H9 (cell line): ENCODE measurements around the gene CMTM7. TPM values are rescaled to one million over a fixed set of nuclear protein-coding genes. Genes with fewer than 3 reads are reported as not detected.

ENCODE experiments used
- DNase-seq: peaks from one replicate; pipeline ENCODE4 v3.0.0-alpha.2; 2017
- H2AFZ ChIP-seq: one replicate; pipeline ENCODE4 v1.6.1; 2013; ENCODE audit warnings: mild to moderate bottlenecking, low read length, control low read depth, moderate library complexity
- H2AK5ac ChIP-seq: 2 replicates; pipeline ENCODE4 v1.6.1; 2013; ENCODE audit warnings: low read length, control low read depth, mixed read lengths; ENCODE audit not compliant: insufficient read length
- H2BK120ac ChIP-seq: one replicate; pipeline ENCODE4 v1.6.1; 2013; ENCODE audit warnings: low read depth, mild to moderate bottlenecking, low read length, control low read depth, inconsistent platforms; ENCODE audit not compliant: poor library complexity, severe bottlenecking
- H2BK12ac ChIP-seq: 2 replicates; pipeline ENCODE4 v1.6.1; 2013; ENCODE audit warnings: low read length, control low read depth, mixed read lengths, low read depth; ENCODE audit not compliant: insufficient read length
- H2BK15ac ChIP-seq: 2 replicates; pipeline ENCODE4 v1.6.1; 2013; ENCODE audit warnings: low read depth, low read length, control low read depth
- H2BK20ac ChIP-seq: one replicate; pipeline ENCODE4 v1.6.1; 2013; ENCODE audit warnings: low read depth, mild to moderate bottlenecking, low read length, control low read depth, inconsistent platforms; ENCODE audit not compliant: poor library complexity, severe bottlenecking
- H2BK5ac ChIP-seq: 2 replicates; pipeline ENCODE4 v1.6.1; 2013; ENCODE audit warnings: low read length, control low read depth, mixed read lengths; ENCODE audit not compliant: insufficient read length
- H3K14ac ChIP-seq: 2 replicates; pipeline ENCODE4 v1.6.1; 2013; ENCODE audit warnings: low read length, control low read depth; ENCODE audit not compliant: insufficient read depth
- H3K18ac ChIP-seq: 2 replicates; pipeline ENCODE4 v1.6.1; 2013; ENCODE audit warnings: low read depth, mild to moderate bottlenecking, mixed read lengths, low read length, control low read depth; ENCODE audit not compliant: insufficient read length
- H3K23ac ChIP-seq: 2 replicates; pipeline ENCODE4 v1.6.1; 2013; ENCODE audit warnings: low read length, control low read depth, mixed read lengths, low read depth; ENCODE audit not compliant: insufficient read length
- H3K23me2 ChIP-seq: 2 replicates; pipeline ENCODE4 v1.6.1; 2013; ENCODE audit warnings: low read depth, mild to moderate bottlenecking, mixed read lengths, low read length, control low read depth; ENCODE audit not compliant: insufficient read length, poor library complexity, severe bottlenecking
- H3K27ac ChIP-seq: 2 replicates; pipeline ENCODE4 v1.5.1; 2013; ENCODE audit warnings: low read length, control low read depth, mixed read lengths, low read depth; ENCODE audit not compliant: insufficient read length
- H3K27me3 ChIP-seq: 2 replicates; pipeline ENCODE4 v1.6.1; 2013; ENCODE audit warnings: low read length, control low read depth, inconsistent platforms; ENCODE audit not compliant: insufficient read depth
- H3K4ac ChIP-seq: 2 replicates; pipeline ENCODE4 v1.6.1; 2013; ENCODE audit warnings: low read depth, mild to moderate bottlenecking, control low read depth, inconsistent platforms, low read length, moderate library complexity
- H3K4me1 ChIP-seq: 2 replicates; pipeline ENCODE4 v1.6.1; 2013; ENCODE audit warnings: low read length, control low read depth, inconsistent platforms; ENCODE audit not compliant: insufficient read depth
- H3K4me2 ChIP-seq: 2 replicates; pipeline ENCODE4 v1.6.1; 2013; ENCODE audit warnings: low read length, control low read depth, mixed read lengths; ENCODE audit not compliant: insufficient read length, insufficient read depth
- H3K56ac ChIP-seq: 2 replicates; pipeline ENCODE4 v1.6.1; 2013; ENCODE audit warnings: low read depth, mild to moderate bottlenecking, mixed read lengths, low read length, control low read depth; ENCODE audit not compliant: insufficient read length
- H3K79me1 ChIP-seq: 2 replicates; pipeline ENCODE4 v1.6.1; 2013; ENCODE audit warnings: low read depth, mild to moderate bottlenecking, moderate library complexity, low read length, control low read depth, inconsistent platforms; ENCODE audit not compliant: insufficient read depth, poor library complexity, severe bottlenecking
- H3K79me2 ChIP-seq: 2 replicates; pipeline ENCODE4 v1.6.1; 2013; ENCODE audit warnings: low read length, control low read depth, inconsistent platforms; ENCODE audit not compliant: insufficient read depth
- H3K9ac ChIP-seq: 2 replicates; pipeline ENCODE4 v1.6.1; 2013; ENCODE audit warnings: low read length, control low read depth, mixed read lengths; ENCODE audit not compliant: insufficient read length; ENCODE audit errors: extremely low read depth
- H3K9me3 ChIP-seq: one replicate; pipeline ENCODE4 v1.6.1; 2013; ENCODE audit warnings: low read depth, low read length, inconsistent platforms; ENCODE audit not compliant: control insufficient read depth
- H3T11ph ChIP-seq: one replicate; pipeline ENCODE4 v1.6.1; 2013; ENCODE audit warnings: mild to moderate bottlenecking, low read length, control low read depth, inconsistent platforms
- H4K20me1 ChIP-seq: one replicate; pipeline ENCODE4 v1.6.1; 2013; ENCODE audit not compliant: control insufficient read depth, insufficient read length, insufficient read depth
- H4K5ac ChIP-seq: 2 replicates; pipeline ENCODE4 v1.6.1; 2013; ENCODE audit warnings: low read depth, mild to moderate bottlenecking, mixed read lengths, low read length, control low read depth; ENCODE audit not compliant: insufficient read length
- H4K8ac ChIP-seq: replicated peaks from 2 replicates; pipeline ENCODE4 v1.6.1; 2013; ENCODE audit warnings: low read length, control low read depth, mixed read lengths, low read depth; ENCODE audit not compliant: insufficient read length
- H4K91ac ChIP-seq: 2 replicates; pipeline ENCODE4 v1.6.1; 2013; ENCODE audit warnings: low read depth, mild to moderate bottlenecking, moderate library complexity, mixed read lengths, low read length, control low read depth; ENCODE audit not compliant: insufficient read length
- H3K27ac Mint-ChIP-seq, 3 experiments: 2 replicates in 2 of 3; 3 replicates in 1 of 3; pipeline ENCODE4 v1.8.0; 2020 to 2021; ENCODE audit warnings: mixed read lengths in 3 of 3, mild to moderate bottlenecking in 1 of 3, moderate library complexity in 1 of 3
- H3K27me3 Mint-ChIP-seq: 2 replicates; pipeline ENCODE4 v1.8.0; 2021; ENCODE audit warnings: low read depth, mild to moderate bottlenecking, moderate library complexity, mixed read lengths
- H3K36me3 Mint-ChIP-seq, 3 experiments: 2 replicates in 2 of 3; 3 replicates in 1 of 3; pipeline ENCODE4 v1.8.0; 2020 to 2021; ENCODE audit warnings: low read depth in 3 of 3, mixed read lengths in 3 of 3; ENCODE audit not compliant: insufficient read depth in 1 of 3
- H3K4me1 Mint-ChIP-seq, 2 experiments: 2 replicates each; pipeline ENCODE4 v1.8.0; 2020; ENCODE audit warnings: mixed read lengths in 2 of 2
- H3K4me3 Mint-ChIP-seq, 2 experiments: 2 replicates in 1 of 2; 3 replicates in 1 of 2; pipeline ENCODE4 v1.8.0; 2020 to 2021; ENCODE audit warnings: mild to moderate bottlenecking in 2 of 2, mixed read lengths in 2 of 2, moderate library complexity in 1 of 2
- H3K9me3 Mint-ChIP-seq, 2 experiments: 2 replicates in 1 of 2; 3 replicates in 1 of 2; pipeline ENCODE4 v1.8.0; 2020; ENCODE audit warnings: mild to moderate bottlenecking in 2 of 2, mixed read lengths in 2 of 2, moderate library complexity in 1 of 2
- WGBS: extraction: QIAGEN DNeasy Blood & Tissue Kit; methylation state at CpG from one replicate; pipeline ENCODE4 v1.1.7; 2013; ENCODE audit warnings: missing lambda C conversion rate, low lambda C conversion rate, mixed read lengths; ENCODE audit not compliant: insufficient read length; ENCODE audit errors: extremely low coverage; 5-methylcytosine and 5-hydroxymethylcytosine counted together
- total RNA-seq: library from RNA; stranded (reverse); gene quantifications from 2 replicates; pipeline ENCODE4 v1.2.1, GENCODE V29; 2021
- TF ChIP-seq, protein P1 (sequence below): fragments of 200-600 bp; sonication (generic); conservative IDR thresholded peaks from 3 replicates; pipeline ENCODE4 v1.8.0; 2021; ENCODE audit warnings: antibody characterized with exemption, mild to moderate bottlenecking

The CMTM7 gene
- total RNA-seq, 1 experiment from 2014 or later: 23.9 TPM

DNA sequence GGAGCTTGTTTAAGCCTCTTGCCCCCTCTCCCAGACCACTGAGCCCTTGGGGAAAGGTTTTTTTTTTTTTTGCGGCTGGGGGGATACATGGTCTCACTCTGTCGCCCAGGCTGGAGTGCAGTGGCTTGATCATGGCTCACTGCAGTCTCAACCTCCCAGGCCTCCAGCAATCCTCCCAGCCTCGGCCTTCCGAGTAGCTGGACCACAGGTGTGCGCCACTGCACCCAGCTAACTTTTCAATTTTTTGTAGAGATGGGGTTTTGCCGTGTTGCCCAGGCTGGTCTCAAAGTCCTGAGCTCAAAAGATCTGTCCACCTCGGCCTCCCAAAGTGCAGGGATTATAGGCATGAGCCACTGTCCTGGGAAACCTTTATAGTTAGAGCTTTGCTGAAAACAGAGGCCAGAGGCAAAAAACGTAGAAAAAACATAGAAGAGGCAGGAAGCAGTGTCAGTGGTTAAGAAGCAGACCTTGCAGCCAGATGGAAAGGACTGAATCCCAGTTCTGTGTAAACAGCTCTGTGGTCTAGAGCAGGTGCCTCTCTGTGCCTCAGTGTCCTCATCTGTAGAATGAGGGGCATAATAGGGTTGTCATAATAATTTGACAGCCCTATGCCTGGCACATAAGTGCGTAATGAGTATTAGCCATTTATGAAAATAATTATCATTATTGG lies 33.1 kb downstream of the CMTM7 start:
- no peak overlapping the region for H3K9ac ChIP-seq
- H3K27me3 ChIP-seq: no peaks in the 10 kb centered on the region
- no peak overlapping the region for H4K5ac ChIP-seq
- H2BK12ac ChIP-seq: no peak overlapping the region
- peaks cover 5% of the 10 kb centered on the region; the same call in 1 of the 2 replicates for H3K4me1 ChIP-seq
- no peak overlapping the region for H3K23ac ChIP-seq
- H3K79me2 ChIP-seq: no peaks in the 10 kb centered on the region
- no peak overlapping the region for H4K91ac ChIP-seq
- H3K23me2 ChIP-seq: no peaks in the 10 kb centered on the region
- H2BK120ac ChIP-seq: no peak overlapping the region
- no CpG with 5 or more reads among the region's 9 CpGs for WGBS
- H3K27ac Mint-ChIP-seq: 0 out of 7 replicates have a peak overlapping the region, but pooled peaks of 1 of the 3 experiments have one; percentile 11
- no peak overlapping the region for H4K8ac ChIP-seq
- no peak overlapping the region for H2BK20ac ChIP-seq
- TF ChIP-seq, protein P1, sequence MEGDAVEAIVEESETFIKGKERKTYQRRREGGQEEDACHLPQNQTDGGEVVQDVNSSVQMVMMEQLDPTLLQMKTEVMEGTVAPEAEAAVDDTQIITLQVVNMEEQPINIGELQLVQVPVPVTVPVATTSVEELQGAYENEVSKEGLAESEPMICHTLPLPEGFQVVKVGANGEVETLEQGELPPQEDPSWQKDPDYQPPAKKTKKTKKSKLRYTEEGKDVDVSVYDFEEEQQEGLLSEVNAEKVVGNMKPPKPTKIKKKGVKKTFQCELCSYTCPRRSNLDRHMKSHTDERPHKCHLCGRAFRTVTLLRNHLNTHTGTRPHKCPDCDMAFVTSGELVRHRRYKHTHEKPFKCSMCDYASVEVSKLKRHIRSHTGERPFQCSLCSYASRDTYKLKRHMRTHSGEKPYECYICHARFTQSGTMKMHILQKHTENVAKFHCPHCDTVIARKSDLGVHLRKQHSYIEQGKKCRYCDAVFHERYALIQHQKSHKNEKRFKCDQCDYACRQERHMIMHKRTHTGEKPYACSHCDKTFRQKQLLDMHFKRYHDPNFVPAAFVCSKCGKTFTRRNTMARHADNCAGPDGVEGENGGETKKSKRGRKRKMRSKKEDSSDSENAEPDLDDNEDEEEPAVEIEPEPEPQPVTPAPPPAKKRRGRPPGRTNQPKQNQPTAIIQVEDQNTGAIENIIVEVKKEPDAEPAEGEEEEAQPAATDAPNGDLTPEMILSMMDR: no peak
- H2BK15ac ChIP-seq: no peak overlapping the region
- H3K9me3 ChIP-seq: no peaks in the 10 kb centered on the region
- H3K56ac ChIP-seq: no peak overlapping the region
- no peak overlapping the region for H3K4ac ChIP-seq
- H2AFZ ChIP-seq: no peak overlapping the region
- DNase-seq: no peak
- no peaks in the 10 kb centered on the region; the same call in 1 of the 2 replicates for H3K27me3 Mint-ChIP-seq
- no peak overlapping the region for H3K18ac ChIP-seq
- peaks cover 31 to 38% of the 10 kb centered on the region in 2 experiments for H3K4me1 Mint-ChIP-seq
- peaks cover 0 to 3% (median 1%) of the 10 kb centered on the region in 3 experiments; a peak in 4 of 7 replicates for H3K36me3 Mint-ChIP-seq
- no peak overlapping the region for H3K4me2 ChIP-seq
- H3K4me3 Mint-ChIP-seq: no peak overlapping the region
- no peak overlapping the region for H2AK5ac ChIP-seq
- H3K79me1 ChIP-seq: no peaks in the 10 kb centered on the region
- H3K9me3 Mint-ChIP-seq: peaks cover under 1 to 2% of the 10 kb centered on the region in 2 experiments; a peak in 2 of 5 replicates
- H4K20me1 ChIP-seq: no peaks in the 10 kb centered on the region
- no peak overlapping the region for H3K27ac ChIP-seq
- H2BK5ac ChIP-seq: no peak overlapping the region
- H3T11ph ChIP-seq: no peak overlapping the region
- no peak overlapping the region for H3K14ac ChIP-seq
